ENCODE results near the gene PLAGL2. TPM values are rescaled to one million over a fixed set of nuclear protein-coding genes. Genes with fewer than 3 reads are reported as not detected.

The PLAGL2 gene
- total RNA-seq, 2 donors from 2014 or later = 11.2 to 17.4 TPM

DNA sequence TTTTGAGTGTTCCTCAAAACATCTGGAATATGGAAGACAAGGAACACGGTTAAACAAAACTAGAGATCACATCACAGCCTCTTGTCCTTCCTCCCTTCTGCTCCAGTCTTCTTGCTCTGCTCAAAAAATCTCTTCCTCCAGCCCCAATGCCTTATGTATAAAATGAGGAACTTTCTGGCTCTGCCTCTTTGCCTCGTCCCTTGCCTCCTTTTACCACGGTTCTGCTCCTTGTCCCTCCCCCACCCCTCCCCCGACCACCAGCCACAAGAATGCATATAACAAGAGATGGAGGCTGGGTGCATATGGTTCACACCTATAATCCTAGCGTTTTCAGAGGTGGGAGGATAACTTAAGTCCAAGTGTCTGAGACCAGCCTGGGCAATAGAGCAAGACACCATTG, 43.6 kb downstream of the PLAGL2 start:
- H3K36me3 ChIP-seq = peaks cover 0 to 7% of the 10 kb centered on the region in 2 donors

DNA sequence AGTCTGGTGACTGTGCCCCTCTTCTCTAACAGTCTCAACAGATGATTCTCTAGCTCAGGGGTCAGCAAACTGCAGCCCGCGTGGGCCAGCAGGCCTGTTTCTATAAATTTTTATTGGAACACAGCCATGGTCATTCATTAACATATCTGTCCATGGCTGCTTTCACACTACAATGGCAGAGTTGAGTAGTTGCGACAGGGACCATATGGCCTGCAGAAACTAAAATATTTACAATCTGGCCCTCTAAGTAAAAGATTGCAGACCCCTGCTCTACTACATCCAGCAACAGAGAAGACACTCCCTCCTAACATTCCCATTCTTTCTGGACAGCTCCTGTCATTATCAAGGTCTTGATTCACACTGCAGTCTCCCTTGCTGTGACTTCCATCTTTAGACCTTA, 45.2 kb downstream of the PLAGL2 start:
- no peak for TF ChIP-seq POLR2A (IDR thresholded peaks at IDR 0.05)
- TF ChIP-seq POLR2AphosphoS5 (IDR thresholded peaks at IDR 0.05) = no peak
- TF ChIP-seq, protein P1, sequence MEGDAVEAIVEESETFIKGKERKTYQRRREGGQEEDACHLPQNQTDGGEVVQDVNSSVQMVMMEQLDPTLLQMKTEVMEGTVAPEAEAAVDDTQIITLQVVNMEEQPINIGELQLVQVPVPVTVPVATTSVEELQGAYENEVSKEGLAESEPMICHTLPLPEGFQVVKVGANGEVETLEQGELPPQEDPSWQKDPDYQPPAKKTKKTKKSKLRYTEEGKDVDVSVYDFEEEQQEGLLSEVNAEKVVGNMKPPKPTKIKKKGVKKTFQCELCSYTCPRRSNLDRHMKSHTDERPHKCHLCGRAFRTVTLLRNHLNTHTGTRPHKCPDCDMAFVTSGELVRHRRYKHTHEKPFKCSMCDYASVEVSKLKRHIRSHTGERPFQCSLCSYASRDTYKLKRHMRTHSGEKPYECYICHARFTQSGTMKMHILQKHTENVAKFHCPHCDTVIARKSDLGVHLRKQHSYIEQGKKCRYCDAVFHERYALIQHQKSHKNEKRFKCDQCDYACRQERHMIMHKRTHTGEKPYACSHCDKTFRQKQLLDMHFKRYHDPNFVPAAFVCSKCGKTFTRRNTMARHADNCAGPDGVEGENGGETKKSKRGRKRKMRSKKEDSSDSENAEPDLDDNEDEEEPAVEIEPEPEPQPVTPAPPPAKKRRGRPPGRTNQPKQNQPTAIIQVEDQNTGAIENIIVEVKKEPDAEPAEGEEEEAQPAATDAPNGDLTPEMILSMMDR (IDR thresholded peaks at IDR 0.05) = no peak
- intact Hi-C loops (cut with DNase I) = no loop called here
- no peak for DNase-seq (ENCODE audit: low spot score)
- Histone ChIP-seq H3K36me3 (peaks cover 0 to 7% of the 10 kb centered on the region in 2 donors), H3K27ac (no peak overlapping the region), H3K4me3 (no peak overlapping the region), H3K4me1 (replicated peaks) (no peaks in the 10 kb centered on the region), H3K27me3 (replicated peaks; ENCODE audit: insufficient read depth) (no peaks in the 10 kb centered on the region), H3K9me3 (no peaks in the 10 kb centered on the region)
- 31% methylated on average over 3 of the region's 3 CpGs for WGBS

More for the DNA sequence above, 43.6 kb downstream of the PLAGL2 start:
- DNase-seq (ENCODE audit: low spot score) = no peak
- intact Hi-C loops (cut with DNase I) = no loop called here
- Histone ChIP-seq H3K9me3 (no peaks in the 10 kb centered on the region), H3K4me3 (no peak overlapping the region), H3K4me1 (replicated peaks) (no peaks in the 10 kb centered on the region), H3K27me3 (replicated peaks; ENCODE audit: insufficient read depth) (no peaks in the 10 kb centered on the region), H3K27ac (no peak overlapping the region)
- TF ChIP-seq, protein P1 (IDR thresholded peaks at IDR 0.05) = no peak
- TF ChIP-seq POLR2AphosphoS5 (IDR thresholded peaks at IDR 0.05) = no peak
- TF ChIP-seq POLR2A (IDR thresholded peaks at IDR 0.05) = no peak
- WGBS = 76% methylated on average over 5 of the region's 5 CpGs

DNA sequence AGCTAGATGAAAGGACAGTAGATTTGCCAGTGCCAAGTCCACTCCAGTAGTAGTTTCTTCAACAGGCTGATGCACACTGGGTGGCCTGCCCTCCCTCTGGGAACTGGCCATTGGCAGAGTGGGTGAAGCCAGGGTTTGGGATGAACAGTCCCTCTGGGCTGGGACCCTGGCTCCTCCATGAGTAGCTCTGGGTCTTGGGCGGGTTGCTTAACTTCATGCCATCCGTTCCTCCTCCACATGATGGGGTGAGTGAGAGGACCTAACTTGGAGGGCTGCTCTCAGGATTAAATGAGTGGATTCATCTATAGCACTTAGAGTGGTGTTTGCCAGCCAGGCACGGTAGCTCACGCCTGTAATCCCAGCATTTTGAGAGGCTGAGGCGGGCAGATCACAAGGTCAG, 47.2 kb downstream of the PLAGL2 start:
- Histone ChIP-seq H3K36me3 (peaks cover 0 to 7% of the 10 kb centered on the region in 2 donors), H3K27ac (no peak overlapping the region), H3K4me3 (no peak overlapping the region), H3K9me3 (no peaks in the 10 kb centered on the region), H3K4me1 (replicated peaks) (no peaks in the 10 kb centered on the region), H3K27me3 (replicated peaks; ENCODE audit: insufficient read depth) (no peaks in the 10 kb centered on the region)
- TF ChIP-seq POLR2A (IDR thresholded peaks at IDR 0.05) = no peak
- TF ChIP-seq, protein P1 (IDR thresholded peaks at IDR 0.05) = no peak
- TF ChIP-seq POLR2AphosphoS5 (IDR thresholded peaks at IDR 0.05) = no peak
- 96% methylated on average over 5 of the region's 5 CpGs for WGBS
- intact Hi-C loops (cut with DNase I) = no loop called here
- DNase-seq (ENCODE audit: low spot score) = no peak

DNA sequence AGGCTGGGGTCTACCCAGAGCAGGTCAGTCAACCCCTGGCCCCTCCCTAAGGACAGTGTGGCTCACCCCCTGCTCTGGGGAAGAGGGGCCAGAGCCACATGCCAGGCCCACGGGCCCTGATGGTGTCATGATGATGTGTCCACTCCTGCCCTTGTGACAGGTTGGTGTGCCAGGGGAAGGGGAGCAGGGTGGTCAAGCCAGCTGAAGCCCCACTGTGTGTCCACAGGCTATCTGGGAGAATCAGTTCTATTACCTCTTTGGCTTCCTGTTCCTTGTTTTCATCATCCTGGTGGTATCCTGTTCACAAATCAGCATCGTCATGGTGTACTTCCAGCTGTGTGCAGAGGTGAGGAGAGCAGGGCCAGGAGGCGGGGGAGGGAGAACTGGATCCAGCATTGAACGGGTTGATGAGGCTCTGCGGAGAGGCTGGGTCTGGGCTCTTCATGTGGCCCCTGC, 47.7 kb downstream of the PLAGL2 start:
- Histone ChIP-seq H3K27ac (no peak overlapping the region), H3K4me1 (replicated peaks) (no peaks in the 10 kb centered on the region), H3K36me3 (peaks cover 0 to 7% of the 10 kb centered on the region in 2 donors), H3K27me3 (replicated peaks; ENCODE audit: insufficient read depth) (no peaks in the 10 kb centered on the region), H3K4me3 (no peak overlapping the region), H3K9me3 (no peaks in the 10 kb centered on the region)
- no peak for DNase-seq (ENCODE audit: low spot score)
- no peak for TF ChIP-seq POLR2AphosphoS5 (IDR thresholded peaks at IDR 0.05)
- TF ChIP-seq, protein P1 (IDR thresholded peaks at IDR 0.05) = no peak
- TF ChIP-seq POLR2A (IDR thresholded peaks at IDR 0.05) = no peak
- WGBS = 78% methylated on average over 5 of the region's 5 CpGs
- intact Hi-C loops (cut with DNase I) = no loop called here

DNA sequence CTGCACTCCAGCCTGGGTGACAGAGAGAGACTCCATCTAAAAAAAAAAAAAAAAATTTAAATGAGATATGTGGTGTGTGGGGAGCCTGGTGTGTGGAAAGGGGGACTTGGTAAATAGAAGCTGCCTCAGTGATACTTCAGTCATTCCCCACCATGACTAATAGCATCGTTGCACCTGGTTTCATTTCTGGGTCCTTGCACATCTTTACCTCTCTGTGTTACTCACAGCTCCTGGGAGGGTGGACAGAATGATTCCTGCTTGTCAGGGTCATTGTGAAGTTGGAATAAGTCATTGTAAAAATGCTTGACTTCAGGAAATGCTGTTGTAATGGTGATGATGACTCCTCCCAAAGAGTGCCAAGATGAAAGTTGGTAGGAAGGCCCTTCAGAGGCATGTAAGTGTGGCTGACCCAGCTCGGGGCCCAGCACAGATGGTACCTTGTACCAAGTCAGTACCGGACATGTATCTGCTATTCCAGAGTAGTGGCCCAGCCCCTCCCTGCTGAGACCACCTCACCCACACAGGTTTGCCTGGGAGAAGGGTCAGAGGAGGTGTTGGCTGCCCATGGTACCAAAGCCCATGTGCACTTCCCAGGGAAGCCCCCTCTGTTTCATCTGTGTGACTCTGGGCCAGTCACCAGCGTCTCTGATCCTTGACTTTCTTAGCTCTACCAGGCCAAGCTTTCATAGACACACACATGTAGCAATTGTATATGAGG, 48.4 kb downstream of the PLAGL2 start:
- TF ChIP-seq, protein P1 (IDR thresholded peaks at IDR 0.05) = no peak
- TF ChIP-seq POLR2AphosphoS5 (IDR thresholded peaks at IDR 0.05) = no peak
- TF ChIP-seq POLR2A (IDR thresholded peaks at IDR 0.05) = no peak
- WGBS = 96% methylated on average over 4 of the region's 4 CpGs
- DNase-seq (ENCODE audit: low spot score) = no peak
- Histone ChIP-seq H3K4me1 (replicated peaks) (no peaks in the 10 kb centered on the region), H3K36me3 (peaks cover 0 to 7% of the 10 kb centered on the region in 2 donors), H3K4me3 (no peak overlapping the region), H3K27ac (no peak overlapping the region), H3K9me3 (no peaks in the 10 kb centered on the region), H3K27me3 (replicated peaks; ENCODE audit: insufficient read depth) (no peaks in the 10 kb centered on the region)
- intact Hi-C loops (cut with DNase I) = no loop called here

All from prostate gland (tissue), 2 donors.